Stimulated activated naive CD4-positive, alpha-beta T cell treated with Interleukin-2 at 50 U/mL for 16 hours (primary cell): ENCODE results near the gene PRKACA.
"Not testable (repeated sequence)": the region's sequence is repeated elsewhere in the genome, so short reads cannot be mapped to it uniquely, and the experiment has no call there.

ENCODE experiments used
- DNase-seq: peaks from one replicate; lab custom pipeline; 2025; lab: John Stamatoyannopoulos, UW

Gene PRKACA

GRCh38 chr19:14147797-14148605, 30.4 kb upstream of the PRKACA start:
- peak; percentile 39 for DNase-seq

- no peak for DNase-seq
Observed at GRCh38 chr19:14146789-14147216, 29.2 kb upstream of the PRKACA start.

GRCh38 chr19:14146169-14146568, 28.6 kb upstream of the PRKACA start:
- DNase-seq: not testable (repeated sequence)

- no peak for DNase-seq
Observed at GRCh38 chr19:14145381-14145780, 27.8 kb upstream of the PRKACA start.

GRCh38 chr19:14142262-14143190, 25.0 kb upstream of the PRKACA start:
- DNase-seq: no peak

GRCh38 chr19:14141041-14141440, 23.5 kb upstream of the PRKACA start:
- DNase-seq: no peak

GRCh38 chr19:14139944-14140343, 22.4 kb upstream of the PRKACA start:
- DNase-seq: no peak

GRCh38 chr19:14138576-14139265, 21.2 kb upstream of the PRKACA start:
- DNase-seq: no peak

GRCh38 chr19:14136509-14137281, 19.1 kb upstream of the PRKACA start, which contains the start of gene ASF1B:
Gene ASF1B, minus strand, starts transcription at chr19:14136589. Its CDS starts 133 bp downstream, at chr19:14136456.
- peak; percentile 98 for DNase-seq

- DNase-seq: no peak
Observed at GRCh38 chr19:14135985-14136508, 18.5 kb upstream of the PRKACA start.

- DNase-seq: no peak
Observed at GRCh38 chr19:14135355-14135754, 17.8 kb upstream of the PRKACA start.

GRCh38 chr19:14127929-14128509, 10.5 kb upstream of the PRKACA start:
- no peak for DNase-seq

GRCh38 chr19:14127176-14127575, 9.6 kb upstream of the PRKACA start:
- no peak for DNase-seq

- no peak for DNase-seq
Observed at GRCh38 chr19:14122924-14123323, 5.4 kb upstream of the PRKACA start.

GRCh38 chr19:14120497-14120780, 2.9 kb upstream of the PRKACA start:
- no peak for DNase-seq

GRCh38 chr19:14119644-14120496, 2.3 kb upstream of the PRKACA start:
- DNase-seq: no peak

- no peak for DNase-seq
Observed at GRCh38 chr19:14119146-14119545, 1.6 kb upstream of the PRKACA start.

GRCh38 chr19:14118165-14119051, 846 bp upstream of the PRKACA start:
- DNase-seq: no peak
